Activated T-cell treated with anti-CD3 and anti-CD28 coated beads, Interleukin-2, amount 50 U/mL, for 24 hours (primary cell): ENCODE measurements around the gene LRRC8D.
"Not testable (repeated sequence)": the region's sequence is repeated elsewhere in the genome, so short reads cannot be mapped to it uniquely, and the experiment has no call there.

Experiments used
- DNase-seq: peaks from one replicate; pipeline ENCODE4 v3.0.0-alpha.2; 2020
- H3K27ac Mint-ChIP-seq: 2 replicates; pipeline ENCODE4 v1.8.0; 2020; ENCODE audit warnings: mild to moderate bottlenecking, mixed read lengths
- H3K27me3 Mint-ChIP-seq: 2 replicates; pipeline ENCODE4 v1.8.0; 2020; ENCODE audit warnings: mixed read lengths
- H3K36me3 Mint-ChIP-seq: 2 replicates; pipeline ENCODE4 v1.8.0; 2020; ENCODE audit warnings: low read depth, mixed read lengths
- H3K4me1 Mint-ChIP-seq: 2 replicates; pipeline ENCODE4 v1.8.0; 2020; ENCODE audit warnings: low read depth, mixed read lengths
- H3K4me3 Mint-ChIP-seq: 2 replicates; pipeline ENCODE4 v1.8.0; 2020; ENCODE audit warnings: mild to moderate bottlenecking, moderate library complexity, mixed read lengths
- H3K9me3 Mint-ChIP-seq: 2 replicates; pipeline ENCODE4 v1.8.0; 2020; ENCODE audit warnings: mixed read lengths

The LRRC8D gene

DNA sequence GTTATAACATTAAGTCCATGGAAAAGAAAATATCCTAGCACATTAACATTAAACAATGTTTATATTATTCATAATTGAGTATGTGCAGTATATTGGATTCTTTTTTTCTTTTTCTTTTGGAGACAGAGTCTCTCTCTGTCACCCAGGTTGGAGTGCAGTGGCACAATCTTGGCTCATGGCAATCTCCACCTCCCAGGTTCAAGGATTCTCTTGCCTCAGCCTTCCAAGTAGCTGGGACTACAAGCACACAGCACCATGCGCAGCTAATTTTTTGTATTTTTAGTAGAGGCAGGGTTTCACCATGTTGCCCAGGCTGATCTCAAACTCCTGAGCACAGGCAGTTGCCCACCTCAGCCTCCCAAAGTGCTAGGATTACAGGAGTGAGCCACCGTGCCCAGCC lies 162.0 kb downstream of the LRRC8D start:
- H3K9me3 Mint-ChIP-seq, H3K27me3 Mint-ChIP-seq, H3K27ac Mint-ChIP-seq, H3K36me3 Mint-ChIP-seq, H3K4me1 Mint-ChIP-seq, H3K4me3 Mint-ChIP-seq, DNase-seq: not testable (repeated sequence)

DNA sequence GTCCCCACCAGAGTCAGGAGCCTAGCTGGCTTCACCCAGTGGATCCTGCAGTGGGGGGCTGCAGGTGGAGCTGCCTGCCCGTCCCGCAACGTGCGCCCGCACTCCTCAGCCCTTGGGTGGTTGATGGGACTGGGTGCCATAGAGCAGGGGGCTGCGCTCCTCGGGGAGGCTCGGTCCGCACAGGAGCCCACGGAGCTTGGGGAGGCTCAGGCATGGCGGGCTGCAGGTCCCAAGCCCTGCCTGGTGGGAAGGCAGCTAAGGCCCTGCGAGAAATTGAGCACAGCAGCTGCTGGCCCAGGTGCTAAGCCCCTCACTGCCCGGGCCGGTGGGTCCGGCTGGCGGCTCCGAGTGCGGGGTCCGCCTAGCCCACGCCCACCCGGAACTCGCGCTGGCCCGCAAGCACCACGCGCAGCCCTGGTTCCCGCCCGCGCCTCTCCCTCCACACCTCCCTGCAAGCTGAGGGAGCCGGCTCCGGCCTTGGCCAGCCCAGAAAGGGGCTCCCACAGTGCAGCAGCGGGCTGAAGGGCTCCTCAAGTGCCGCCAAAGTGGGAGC lies 163.8 kb downstream of the LRRC8D start:
- not testable (repeated sequence) for H3K27ac Mint-ChIP-seq, H3K27me3 Mint-ChIP-seq

DNA sequence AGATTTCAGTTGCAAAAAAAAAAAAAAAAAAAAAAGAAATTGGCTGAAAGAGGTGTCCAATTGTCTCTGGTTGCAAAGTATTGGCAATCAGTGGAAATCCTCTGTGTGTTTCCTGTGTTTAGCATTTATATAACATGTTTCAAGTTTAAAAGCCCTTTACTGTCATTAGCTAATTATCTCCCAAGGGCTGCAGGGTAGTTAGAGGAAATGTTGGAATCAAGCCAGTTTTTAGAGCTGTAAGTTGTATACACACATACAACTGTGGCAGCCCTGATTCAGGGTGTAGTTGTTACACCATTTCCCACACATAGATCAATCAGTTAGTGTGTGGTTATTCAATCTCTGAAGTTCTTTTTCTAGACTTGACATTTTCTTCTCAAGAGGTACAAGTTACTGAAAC lies 165.2 kb downstream of the LRRC8D start:
- Mint-ChIP-seq H3K27me3 (no peaks in the 10 kb centered on the region), H3K9me3 (no peaks in the 10 kb centered on the region), H3K4me1 (no peaks in the 10 kb centered on the region)

More for the DNA sequence above, 163.8 kb downstream of the LRRC8D start:
- H3K4me1 Mint-ChIP-seq, DNase-seq, H3K4me3 Mint-ChIP-seq, H3K9me3 Mint-ChIP-seq, H3K36me3 Mint-ChIP-seq: not testable (repeated sequence)

More for the DNA sequence above, 165.2 kb downstream of the LRRC8D start:
- no peak for DNase-seq
- no peak overlapping the region for H3K4me3 Mint-ChIP-seq
- no peaks in the 10 kb centered on the region for H3K36me3 Mint-ChIP-seq
- H3K27ac Mint-ChIP-seq, result no peak overlapping the region
